ENCODE measurements around the gene APBA2. TPM values are rescaled to one million over a fixed set of nuclear protein-coding genes. Genes with fewer than 3 reads are reported as not detected.

Gene APBA2
- total and polyA plus RNA-seq, 2 donors from 2014 or later = 1.0 to 6.1 TPM

GRCh38 chr15:28981351-28981720, 95.6 kb downstream of the APBA2 start:
- no peak overlapping the region for H3K4me3 ChIP-seq (ENCODE audit: low read length in 3 of 3)
- FAIRE-seq (no peak), DNase-seq (no peak)
- H3K9me3 ChIP-seq (ENCODE audit: control insufficient read depth in 2 of 3, insufficient read depth in 1 of 3, low read length in 3 of 3) = no peaks in the 10 kb centered on the region
- H3K9ac ChIP-seq (ENCODE audit: low read length in 3 of 3) = no peak overlapping the region
- H3K27me3 ChIP-seq (ENCODE audit: control insufficient read depth, insufficient read depth, low read length) = no peaks in the 10 kb centered on the region
- intact Hi-C loops (cut with DNase I) = no loop called here
- H3K4me1 ChIP-seq (ENCODE audit: control insufficient read depth in 2 of 3, insufficient read depth in 2 of 3, low read depth in 1 of 3, low read length in 3 of 3) = peaks cover 0 to 4% (median 0%) of the 10 kb centered on the region in 3 donors
- TF ChIP-seq, protein P1, sequence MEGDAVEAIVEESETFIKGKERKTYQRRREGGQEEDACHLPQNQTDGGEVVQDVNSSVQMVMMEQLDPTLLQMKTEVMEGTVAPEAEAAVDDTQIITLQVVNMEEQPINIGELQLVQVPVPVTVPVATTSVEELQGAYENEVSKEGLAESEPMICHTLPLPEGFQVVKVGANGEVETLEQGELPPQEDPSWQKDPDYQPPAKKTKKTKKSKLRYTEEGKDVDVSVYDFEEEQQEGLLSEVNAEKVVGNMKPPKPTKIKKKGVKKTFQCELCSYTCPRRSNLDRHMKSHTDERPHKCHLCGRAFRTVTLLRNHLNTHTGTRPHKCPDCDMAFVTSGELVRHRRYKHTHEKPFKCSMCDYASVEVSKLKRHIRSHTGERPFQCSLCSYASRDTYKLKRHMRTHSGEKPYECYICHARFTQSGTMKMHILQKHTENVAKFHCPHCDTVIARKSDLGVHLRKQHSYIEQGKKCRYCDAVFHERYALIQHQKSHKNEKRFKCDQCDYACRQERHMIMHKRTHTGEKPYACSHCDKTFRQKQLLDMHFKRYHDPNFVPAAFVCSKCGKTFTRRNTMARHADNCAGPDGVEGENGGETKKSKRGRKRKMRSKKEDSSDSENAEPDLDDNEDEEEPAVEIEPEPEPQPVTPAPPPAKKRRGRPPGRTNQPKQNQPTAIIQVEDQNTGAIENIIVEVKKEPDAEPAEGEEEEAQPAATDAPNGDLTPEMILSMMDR (IDR thresholded peaks at IDR 0.05; ENCODE audit: borderline replicate concordance, extremely low read depth, insufficient read depth) = no peak
- H3K36me3 ChIP-seq (ENCODE audit: control insufficient read depth in 2 of 3, insufficient read depth in 3 of 3, low read length in 3 of 3) = no peaks in the 10 kb centered on the region
- no peak overlapping the region for H3K27ac ChIP-seq (ENCODE audit: low read depth in 2 of 2, low read length in 2 of 2)

GRCh38 chr15:28981921-28982320, 96.1 kb downstream of the APBA2 start:
- H3K4me3 ChIP-seq (ENCODE audit: low read length in 3 of 3) = no peak overlapping the region
- TF ChIP-seq, protein P1 (IDR thresholded peaks at IDR 0.05; ENCODE audit: borderline replicate concordance, extremely low read depth, insufficient read depth) = no peak
- no peaks in the 10 kb centered on the region for H3K9me3 ChIP-seq (ENCODE audit: control insufficient read depth in 2 of 3, insufficient read depth in 1 of 3, low read length in 3 of 3)
- peaks cover 0 to 4% (median 0%) of the 10 kb centered on the region in 3 donors for H3K4me1 ChIP-seq (ENCODE audit: control insufficient read depth in 2 of 3, insufficient read depth in 2 of 3, low read depth in 1 of 3, low read length in 3 of 3)
- FAIRE-seq = no peak
- no peaks in the 10 kb centered on the region for H3K27me3 ChIP-seq (ENCODE audit: control insufficient read depth, insufficient read depth, low read length)
- H3K27ac ChIP-seq (ENCODE audit: low read depth in 2 of 2, low read length in 2 of 2) = no peak overlapping the region
- intact Hi-C loops (cut with DNase I) = no loop called here
- H3K36me3 ChIP-seq (ENCODE audit: control insufficient read depth in 2 of 3, insufficient read depth in 3 of 3, low read length in 3 of 3) = no peaks in the 10 kb centered on the region
- no peak for DNase-seq
- H3K9ac ChIP-seq (ENCODE audit: low read length in 3 of 3) = no peak overlapping the region

DNA sequence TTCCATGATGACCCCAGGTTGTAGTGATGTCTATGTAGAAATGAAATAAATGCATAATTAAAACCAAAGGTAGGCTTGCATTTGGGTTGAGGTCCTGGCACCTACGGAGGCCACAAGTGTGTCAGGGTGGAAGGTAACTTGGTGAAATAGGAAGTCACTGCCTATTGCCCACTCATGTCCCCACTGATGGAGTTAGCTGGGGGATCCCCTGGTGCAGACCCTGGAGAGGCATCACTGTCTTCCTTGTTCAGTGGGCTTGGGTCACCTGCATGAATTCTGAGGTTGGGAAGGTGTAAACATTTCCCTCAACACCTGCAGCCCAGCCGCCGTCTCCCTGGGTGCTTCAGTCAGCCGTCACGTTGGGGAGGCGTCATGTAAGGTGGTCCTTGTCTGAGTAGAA, 97.1 kb downstream of the APBA2 start:
- intact Hi-C loops (cut with DNase I) = no loop called here
- Histone ChIP-seq H3K9me3 (ENCODE audit: control insufficient read depth in 2 of 3, insufficient read depth in 1 of 3, low read length in 3 of 3) (no peaks in the 10 kb centered on the region), H3K4me1 (ENCODE audit: control insufficient read depth in 2 of 3, insufficient read depth in 2 of 3, low read depth in 1 of 3, low read length in 3 of 3) (peaks cover 0 to 4% (median 0%) of the 10 kb centered on the region in 3 donors), H3K36me3 (ENCODE audit: control insufficient read depth in 2 of 3, insufficient read depth in 3 of 3, low read length in 3 of 3) (no peaks in the 10 kb centered on the region), H3K27me3 (ENCODE audit: control insufficient read depth, insufficient read depth, low read length) (no peaks in the 10 kb centered on the region), H3K4me3 (ENCODE audit: low read length in 3 of 3) (no peak overlapping the region), H3K27ac (ENCODE audit: low read depth in 2 of 2, low read length in 2 of 2) (no peak overlapping the region), H3K9ac (ENCODE audit: low read length in 3 of 3) (no peak overlapping the region)
- FAIRE-seq (no peak), DNase-seq (no peak)
- TF ChIP-seq, protein P1 (IDR thresholded peaks at IDR 0.05; ENCODE audit: borderline replicate concordance, extremely low read depth, insufficient read depth) = no peak
